HEK293T (cell line): ENCODE data around the gene PRR33.

ENCODE experiments used
- CTCF ChIA-PET: fragments of 350-600 bp; formaldehyde crosslinking; extraction: SDS; loops from one replicate; lab custom pipeline; 2021; ENCODE audit warnings: antibody characterized with exemption, inconsistent platforms; lab: Yijun Ruan, JAX
- POLR2A ChIA-PET: fragments of 350-600 bp; formaldehyde crosslinking; extraction: SDS; loops from one replicate; lab custom pipeline; 2020; ENCODE audit warnings: antibody characterized with exemption, inconsistent platforms; lab: Yijun Ruan, JAX
- DNase-seq: peaks from one replicate; pipeline ENCODE4 v3.0.0; 2012; ENCODE audit warnings: mixed read lengths; ENCODE audit errors: extremely low spot score
- ARNT ChIP-seq: fragments of 450-650 bp; IDR thresholded peaks from 2 replicates; pipeline ENCODE4 v1.6.1; 2017; ENCODE audit warnings: mild to moderate bottlenecking
- BHLHE40 ChIP-seq: fragments of 450-650 bp; IDR thresholded peaks from 2 replicates; pipeline ENCODE4 v1.6.1; 2016; ENCODE audit warnings: mild to moderate bottlenecking, moderate library complexity, borderline replicate concordance
- CTBP1 ChIP-seq: fragments of 450-650 bp; IDR thresholded peaks from 2 replicates; pipeline ENCODE4 v1.6.1; 2016; ENCODE audit warnings: borderline replicate concordance
- ELF4 ChIP-seq: fragments of 450-650 bp; IDR thresholded peaks from 2 replicates; pipeline ENCODE4 v1.6.1; 2017; ENCODE audit warnings: antibody characterized with exemption
- FOXA1 ChIP-seq: fragments of 450-650 bp; IDR thresholded peaks from 2 replicates; pipeline ENCODE4 v1.6.1; 2016; ENCODE audit warnings: mild to moderate bottlenecking
- FOXK2 ChIP-seq: fragments of 450-650 bp; IDR thresholded peaks from 2 replicates; pipeline ENCODE4 v1.6.1; 2016; ENCODE audit warnings: mild to moderate bottlenecking
- FOXM1 ChIP-seq: fragments of 450-650 bp; IDR thresholded peaks from 2 replicates; pipeline ENCODE4 v1.6.1; 2017; ENCODE audit warnings: mild to moderate bottlenecking, borderline replicate concordance
- HDGF ChIP-seq: fragments of 450-650 bp; IDR thresholded peaks from 2 replicates; pipeline ENCODE4 v1.6.1; 2017; ENCODE audit warnings: antibody characterized with exemption, borderline replicate concordance
- L3MBTL2 ChIP-seq: fragments of 450-650 bp; conservative IDR thresholded peaks from 2 replicates; pipeline ENCODE4 v1.6.1; 2016; ENCODE audit warnings: mild to moderate bottlenecking
- LEF1 ChIP-seq: fragments of 450-650 bp; IDR thresholded peaks from 2 replicates; pipeline ENCODE4 v1.6.1; 2017; ENCODE audit warnings: mild to moderate bottlenecking, borderline replicate concordance
- NFRKB ChIP-seq: fragments of 450-650 bp; IDR thresholded peaks from 2 replicates; pipeline ENCODE4 v1.6.1; 2016; ENCODE audit warnings: mild to moderate bottlenecking, moderate library complexity
- PKNOX1 ChIP-seq: fragments of 450-650 bp; IDR thresholded peaks from 2 replicates; pipeline ENCODE4 v1.6.1; 2016
- SP1 ChIP-seq: fragments of 450-650 bp; IDR thresholded peaks from 2 replicates; pipeline ENCODE4 v1.6.1; 2017
- SUZ12 ChIP-seq: fragments of 450-650 bp; IDR thresholded peaks from 2 replicates; pipeline ENCODE4 v1.6.1; 2016; ENCODE audit warnings: mild to moderate bottlenecking
- TARDBP ChIP-seq: fragments of 450-650 bp; IDR thresholded peaks from 2 replicates; pipeline ENCODE4 v1.6.1; 2016
- ZNF384 ChIP-seq: fragments of 450-650 bp; IDR thresholded peaks from 2 replicates; pipeline ENCODE4 v1.6.1; 2016

Gene PRR33

GRCh38 chr11:1890856-1891830 is 552 bp downstream of the PRR33 start:
- CTCF ChIA-PET, result no interaction called here
- TF ChIP-seq FOXA1 (no peak), ELF4 (no peak), L3MBTL2 (no peak), FOXK2 (no peak), FOXM1 (no peak), ARNT (no peak), SP1 (no peak), HDGF (no peak), NFRKB (no peak), TARDBP (no peak), SUZ12 (no peak), ZNF384 (no peak), PKNOX1 (no peak), CTBP1 (no peak), LEF1 (no peak), BHLHE40 (no peak)
- DNase-seq, result no peak
- POLR2A ChIA-PET, result interaction anchor here (1.2 kb wide), 1 partner anchor 26 kb away, joined by 3 read pairs; no protein-coding TSS in a partner anchor

- no peak for DNase-seq
- ChIA-PET POLR2A (no interaction called here), CTCF (no interaction called here)
- TF ChIP-seq L3MBTL2 (no peak), BHLHE40 (no peak)
Observed at GRCh38 chr11:1889941-1890855, 1.5 kb downstream of the PRR33 start.

- TF ChIP-seq SP1 (no peak), FOXA1 (no peak), SUZ12 (no peak)
- CTCF ChIA-PET, result no interaction called here
- POLR2A ChIA-PET, result no interaction called here
- DNase-seq, result no peak
Observed at GRCh38 chr11:1889224-1889930, 2.3 kb downstream of the PRR33 start.

GRCh38 chr11:1888811-1889210 is 2.9 kb downstream of the PRR33 start:
- ChIA-PET POLR2A (no interaction called here), CTCF (no interaction called here)
- DNase-seq, result no peak

GRCh38 chr11:1888347-1888753 is 3.3 kb downstream of the PRR33 start:
- no peak for TF ChIP-seq HDGF
- TF ChIP-seq FOXK2, result no peak
- no peak for TF ChIP-seq FOXA1
- no peak for TF ChIP-seq ARNT
- TF ChIP-seq PKNOX1, result no peak
- TF ChIP-seq CTBP1, result no peak
- no peak for TF ChIP-seq ZNF384
- TF ChIP-seq BHLHE40, result no peak
- no peak for TF ChIP-seq L3MBTL2
- no peak for TF ChIP-seq NFRKB
- no peak for TF ChIP-seq SP1
- TF ChIP-seq FOXM1, result no peak
- no peak for TF ChIP-seq TARDBP
- no peak for TF ChIP-seq SUZ12
- TF ChIP-seq LEF1, result no peak
- no peak for TF ChIP-seq ELF4
- POLR2A ChIA-PET, result no interaction called here
- DNase-seq, result no peak
- CTCF ChIA-PET, result no interaction called here

More at GRCh38 chr11:1888811-1889210, 2.9 kb downstream of the PRR33 start:
- no peak for TF ChIP-seq SP1
- no peak for TF ChIP-seq FOXM1
- no peak for TF ChIP-seq HDGF
- no peak for TF ChIP-seq ARNT
- TF ChIP-seq ELF4, result no peak
- no peak for TF ChIP-seq CTBP1
- TF ChIP-seq LEF1, result no peak
- TF ChIP-seq BHLHE40, result no peak
- no peak for TF ChIP-seq L3MBTL2
- no peak for TF ChIP-seq FOXA1
- no peak for TF ChIP-seq SUZ12
- TF ChIP-seq NFRKB, result no peak
- TF ChIP-seq FOXK2, result no peak
- no peak for TF ChIP-seq ZNF384
- TF ChIP-seq PKNOX1, result no peak
- no peak for TF ChIP-seq TARDBP
